Mammary epithelial cell (primary cell): Measurements from ENCODE around the gene MBIP.

Experiments used
- CTCF ChIP-seq, 2 donors: IDR thresholded peaks in 1 of 2; conservative IDR thresholded peaks in 1 of 2; 2 replicates each; pipeline ENCODE4 v1.5.1; 2011 to 2012; ENCODE audit warnings: inconsistent platforms in 2 of 2, low read length in 2 of 2, mild to moderate bottlenecking in 2 of 2, control low read depth in 1 of 2, low read depth in 1 of 2; ENCODE audit not compliant: insufficient read depth in 1 of 2; ENCODE audit errors: extremely low read depth in 1 of 2
- EZH2 ChIP-seq: IDR thresholded peaks from 2 replicates; pipeline ENCODE4 v1.6.1; 2012; ENCODE audit warnings: low read length, inconsistent platforms, borderline replicate concordance

- no peak for TF ChIP-seq CTCF (conservative IDR thresholded peaks at IDR 0.05 in 1 of 2, IDR thresholded peaks at IDR 0.05 in 1 of 2; ENCODE audit: extremely low read depth in 1 of 2, insufficient read depth in 1 of 2, low read depth in 1 of 2, low read length in 2 of 2)
- TF ChIP-seq EZH2, result no peak
Measured at GRCh38 chr14:36315159-36315853, 5.1 kb downstream of the MBIP start.
